HG03442 (cell line): ENCODE results near the gene HAUS3.
"Not testable (repeated sequence)": the region's sequence is repeated elsewhere in the genome, so short reads cannot be mapped to it uniquely, and the experiment has no call there.

ENCODE experiments used
- ATAC-seq: cut with Tn5 transposase; IDR thresholded peaks from one replicate; pipeline ENCODE4 v1.9.1; 2021; ENCODE audit warnings: mild to moderate bottlenecking, moderate library complexity; ENCODE audit not compliant: unreplicated experiment

Gene HAUS3

DNA sequence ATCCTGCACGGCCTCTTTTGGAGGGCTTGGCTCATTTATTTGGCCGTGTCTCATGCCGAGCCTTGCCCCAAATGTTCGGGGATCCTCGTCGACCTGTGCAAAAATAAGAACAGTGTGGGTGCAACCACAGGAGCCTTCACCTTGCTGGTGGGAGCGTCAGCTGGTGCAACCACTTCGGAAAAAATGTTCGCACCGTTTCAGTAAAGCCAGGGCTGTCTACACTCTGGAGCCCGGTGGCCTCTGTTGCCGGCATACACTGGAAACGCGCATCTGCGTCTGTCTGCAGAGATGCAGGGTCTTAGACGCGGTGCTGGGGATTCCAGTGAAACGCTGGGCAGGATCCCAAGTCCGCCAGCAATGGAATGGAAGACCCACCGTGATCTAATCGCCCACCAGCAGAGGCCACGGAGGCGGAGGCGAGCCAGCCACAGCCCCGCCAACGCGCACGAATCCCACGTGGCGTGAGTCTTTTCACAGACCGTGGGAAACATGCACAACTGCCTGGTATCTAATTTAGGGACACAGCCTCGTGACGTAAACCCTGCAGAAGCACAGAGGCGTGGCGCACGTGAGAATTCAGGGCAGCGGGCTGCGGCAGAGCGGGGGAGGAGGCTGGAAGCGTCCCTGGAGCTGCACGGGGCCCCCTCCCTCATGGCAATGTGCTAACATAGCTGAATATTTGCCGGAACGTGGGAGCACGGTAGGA is 33.8 kb upstream of the HAUS3 start:
- no peak for ATAC-seq

- ATAC-seq, result not testable (repeated sequence)
Observed at GRCh38 chr4:2275044-2275397, 33.1 kb upstream of the HAUS3 start.

GRCh38 chr4:2274320-2275043 is 32.6 kb upstream of the HAUS3 start:
- no peak for ATAC-seq

- ATAC-seq, result no peak
Observed at GRCh38 chr4:2273657-2274319, 31.9 kb upstream of the HAUS3 start.

GRCh38 chr4:2273221-2273620 is 31.3 kb upstream of the HAUS3 start:
- ATAC-seq, result no peak

GRCh38 chr4:2272828-2273120 is 30.9 kb upstream of the HAUS3 start:
- ATAC-seq, result no peak

DNA sequence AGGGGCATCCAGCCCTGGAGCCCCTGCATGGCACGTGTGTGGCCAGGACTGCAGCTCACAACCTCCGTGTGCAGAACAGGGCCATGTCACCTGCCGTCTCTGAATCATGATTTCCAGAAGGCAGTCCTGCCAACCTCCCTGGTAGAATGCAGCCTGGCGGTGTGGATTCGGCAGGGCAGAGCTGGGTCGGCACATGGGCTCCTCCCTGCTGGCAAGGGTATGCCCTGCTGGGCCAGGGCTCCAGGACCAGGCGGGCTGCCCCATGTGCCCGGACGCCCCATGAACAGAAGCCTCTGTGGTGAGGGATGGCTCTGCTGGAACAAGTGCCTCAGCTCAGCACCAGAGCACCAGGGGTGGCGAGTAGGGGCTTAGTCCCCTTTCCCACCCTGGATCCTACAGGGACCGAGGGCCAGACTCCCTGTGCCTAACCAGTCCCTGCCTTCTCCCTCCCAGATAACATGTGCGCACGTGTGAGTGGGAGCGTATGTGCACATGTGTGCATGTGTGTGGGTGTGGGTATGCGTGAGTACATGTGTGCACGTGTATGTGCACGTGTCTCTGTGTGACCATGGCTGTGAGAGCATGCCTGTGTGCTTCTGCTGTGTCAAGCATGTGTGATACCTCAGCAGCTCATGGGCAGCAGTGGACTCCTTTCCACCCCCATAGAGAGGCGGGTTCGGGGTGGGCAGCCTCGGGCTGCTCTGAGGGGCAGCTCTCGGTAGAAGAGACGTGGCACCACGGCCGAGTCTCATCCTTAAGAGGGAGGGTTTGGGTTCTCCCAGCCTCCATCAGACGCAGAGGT is 30.3 kb upstream of the HAUS3 start:
- no peak for ATAC-seq

DNA sequence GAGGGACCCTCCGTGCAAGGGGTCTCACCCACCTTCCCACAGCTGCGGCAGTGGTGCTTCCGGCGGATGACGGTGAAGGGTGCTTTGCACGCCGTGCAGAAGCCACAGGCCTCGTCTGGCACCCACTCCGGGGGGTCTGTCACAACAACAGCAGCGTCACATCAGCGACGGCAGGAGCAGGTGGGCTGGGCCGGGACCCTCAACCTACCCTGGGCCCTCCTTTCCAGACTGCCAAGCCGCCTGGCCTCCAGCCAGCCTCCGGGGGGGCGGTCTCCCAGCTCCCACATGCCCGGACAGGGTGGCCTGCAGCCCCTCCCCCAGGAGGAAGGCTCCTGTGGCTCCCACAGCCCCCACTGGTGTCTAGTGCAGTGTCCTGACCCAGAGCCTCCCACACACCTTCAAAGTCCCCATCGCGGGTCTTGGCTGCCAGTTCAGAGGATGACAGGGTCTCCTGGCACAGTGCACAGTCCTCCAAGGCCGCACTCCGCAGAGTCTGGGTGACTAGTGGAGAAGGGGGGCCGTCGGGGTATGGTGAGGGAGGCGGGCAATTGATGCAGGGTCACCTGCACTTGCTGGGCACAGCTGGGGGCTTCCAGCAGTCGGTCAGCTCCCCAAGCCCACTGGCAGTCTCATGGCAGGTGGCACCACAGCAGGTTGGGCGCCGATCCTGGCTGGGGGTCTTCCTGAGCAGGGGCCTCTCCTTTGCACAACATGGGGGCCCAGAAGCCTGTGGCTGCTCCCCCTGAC is 29.5 kb upstream of the HAUS3 start:
- ATAC-seq, result no peak

DNA sequence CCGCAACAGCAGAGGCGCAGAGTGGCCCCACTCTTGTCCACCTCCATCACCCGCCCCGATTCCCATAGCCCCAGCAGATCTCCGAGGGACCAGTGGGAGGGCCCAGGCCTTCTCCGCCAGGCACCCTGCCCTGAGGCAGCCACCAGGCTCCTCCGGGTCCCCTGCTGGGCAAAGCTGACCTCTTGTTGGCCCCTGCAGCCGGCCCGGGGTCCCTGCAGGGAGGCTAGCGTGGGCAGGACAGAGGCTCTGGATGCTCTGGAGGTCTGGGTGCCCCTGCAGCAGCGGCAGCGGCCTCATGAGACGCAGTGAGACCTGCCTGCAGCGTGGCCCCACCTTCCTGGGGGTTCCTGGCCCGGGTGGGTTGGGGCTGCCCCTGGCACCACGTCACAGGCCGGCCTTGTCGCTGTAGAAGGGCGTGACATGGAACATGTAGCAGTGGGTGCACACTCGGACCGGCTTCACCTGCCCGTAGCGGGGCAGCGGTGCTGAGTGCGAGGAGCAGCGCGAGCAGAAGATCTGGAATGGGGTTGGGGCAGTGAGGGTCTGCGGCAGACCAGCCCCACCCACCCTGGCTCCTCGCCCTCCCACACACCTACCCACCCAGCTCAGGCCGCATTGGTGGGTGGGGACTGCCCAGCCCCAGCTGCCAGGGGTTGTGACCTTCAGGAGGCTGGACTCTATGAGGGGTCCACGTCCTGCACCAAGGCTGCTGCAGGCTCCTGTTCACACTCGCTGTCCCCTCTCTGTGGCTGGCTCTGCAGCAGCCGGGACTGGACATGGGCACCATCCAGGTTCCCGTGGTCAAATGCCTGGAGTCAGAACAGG is 28.6 kb upstream of the HAUS3 start:
- ATAC-seq, result no peak

- no peak for ATAC-seq
Observed at GRCh38 chr4:2269618-2270163, 27.8 kb upstream of the HAUS3 start.

DNA sequence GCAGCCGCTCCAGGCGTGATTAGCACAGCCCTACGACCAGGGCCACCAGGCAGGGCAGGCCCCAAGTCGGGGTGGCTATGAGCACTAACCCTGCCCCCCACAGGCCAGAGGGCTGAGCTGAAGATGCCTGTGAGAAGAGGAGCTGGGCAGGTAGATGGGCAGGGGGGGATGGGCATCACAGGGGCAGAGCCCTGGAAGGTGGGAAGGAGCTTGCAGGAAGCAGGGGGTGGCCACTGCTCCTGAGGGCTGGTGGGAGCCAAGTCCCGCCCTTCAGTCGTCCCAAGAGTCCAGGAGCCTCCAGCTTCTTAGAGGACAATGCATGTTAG is 27.2 kb upstream of the HAUS3 start:
- ATAC-seq, result no peak

DNA sequence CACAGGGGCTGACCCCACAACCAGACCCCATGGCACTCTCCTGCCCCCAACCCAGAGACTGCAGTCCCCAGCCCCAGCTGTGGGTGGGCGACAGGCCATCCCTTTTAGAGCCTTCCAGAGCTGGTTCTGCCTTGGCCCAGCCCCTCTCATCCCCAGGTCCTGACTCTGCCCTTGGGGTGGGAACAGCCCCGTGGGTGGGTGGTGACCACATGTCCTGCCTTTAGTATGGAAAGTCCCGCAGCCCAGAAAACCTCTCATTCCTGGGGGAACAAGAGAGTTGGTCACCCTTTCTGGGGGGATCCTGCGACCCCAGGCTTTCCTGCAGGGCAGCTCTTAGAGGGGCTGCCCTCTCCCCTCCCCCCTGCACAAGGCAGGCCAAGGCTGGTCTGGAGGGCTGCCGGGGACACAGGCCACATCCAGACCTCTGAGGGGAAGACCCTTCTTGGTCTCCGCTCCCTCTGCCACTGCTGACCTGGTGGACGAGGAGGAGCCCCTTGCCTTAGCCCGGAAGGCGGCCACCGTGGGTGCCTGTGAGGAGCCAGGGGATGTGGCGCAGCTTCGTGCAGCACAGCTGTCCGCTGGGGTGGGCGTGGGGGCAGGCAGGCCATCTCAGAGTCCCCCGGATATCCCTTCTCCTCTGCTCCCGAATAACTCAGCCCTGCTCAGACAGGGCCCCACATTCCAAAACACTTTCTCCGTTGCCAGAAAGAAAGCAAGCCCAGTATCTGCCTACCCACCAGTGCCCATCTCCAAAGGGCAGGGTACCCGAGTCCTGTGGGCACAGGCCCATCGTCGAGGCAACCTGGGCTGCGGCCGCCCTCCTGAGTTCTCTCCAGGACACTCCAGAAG is 26.7 kb upstream of the HAUS3 start:
- no peak for ATAC-seq

GRCh38 chr4:2267841-2268240 is 25.9 kb upstream of the HAUS3 start:
- ATAC-seq, result no peak

DNA sequence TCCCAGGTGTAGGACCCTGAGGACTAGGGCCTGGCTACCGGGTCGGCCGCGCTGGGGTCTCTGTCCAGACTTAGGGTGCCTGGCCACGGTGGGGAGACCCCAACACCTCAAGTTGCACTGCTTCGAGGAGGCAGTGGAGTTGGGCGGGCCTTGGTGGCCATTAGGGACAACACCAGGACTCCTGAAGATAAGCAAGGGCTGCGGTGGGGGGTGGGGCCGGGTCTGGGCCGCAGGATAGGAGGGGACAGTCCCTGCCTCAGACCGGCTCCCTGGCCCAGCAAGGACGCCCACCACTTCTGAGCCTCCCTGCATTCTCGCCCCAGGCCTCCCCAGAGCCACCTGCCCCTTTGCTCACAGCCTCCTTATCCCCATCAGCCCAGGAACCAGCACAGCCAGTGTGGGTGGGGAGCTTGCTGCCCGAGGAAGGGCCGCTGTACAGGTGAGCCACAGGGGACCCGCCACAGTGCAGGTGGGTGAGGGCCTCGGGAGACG is 25.4 kb upstream of the HAUS3 start:
- no peak for ATAC-seq

GRCh38 chr4:2266821-2267220 is 24.9 kb upstream of the HAUS3 start:
- ATAC-seq, result no peak

DNA sequence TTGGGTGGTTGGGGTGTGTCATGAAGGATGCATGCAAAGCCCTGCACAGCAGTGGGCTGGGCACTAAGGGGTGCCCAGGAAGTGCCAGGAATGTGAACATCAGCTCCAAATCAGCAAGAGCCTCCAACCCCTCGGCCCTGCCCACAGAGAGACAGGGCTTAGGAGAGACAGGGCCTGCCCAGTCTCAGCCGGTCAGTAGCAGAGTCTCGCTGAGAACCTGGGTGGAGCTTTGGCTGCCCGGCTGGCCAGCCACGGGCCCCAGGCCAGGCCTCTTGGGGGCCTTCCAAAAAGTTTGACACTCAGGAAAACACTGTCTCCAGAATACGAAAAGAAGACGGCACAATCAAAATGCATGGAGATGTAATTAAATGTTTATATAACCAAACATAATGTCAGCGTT is 24.3 kb upstream of the HAUS3 start:
- ATAC-seq, result no peak

- ATAC-seq, result no peak
Observed at GRCh38 chr4:2265113-2266110, 23.5 kb upstream of the HAUS3 start.
